Activated T-cell treated with anti-CD3 and anti-CD28 coated beads for 24 hours (primary cell): ENCODE measurements around the gene ITPK1.

Source experiments
- DNase-seq: peaks from one replicate; pipeline ENCODE4 v3.0.0-alpha.2; 2020; ENCODE audit warnings: low read depth

ITPK1 gene

GRCh38 chr14:92934196-92935085 is 181.3 kb downstream of the ITPK1 start:
- no peak for DNase-seq

DNA sequence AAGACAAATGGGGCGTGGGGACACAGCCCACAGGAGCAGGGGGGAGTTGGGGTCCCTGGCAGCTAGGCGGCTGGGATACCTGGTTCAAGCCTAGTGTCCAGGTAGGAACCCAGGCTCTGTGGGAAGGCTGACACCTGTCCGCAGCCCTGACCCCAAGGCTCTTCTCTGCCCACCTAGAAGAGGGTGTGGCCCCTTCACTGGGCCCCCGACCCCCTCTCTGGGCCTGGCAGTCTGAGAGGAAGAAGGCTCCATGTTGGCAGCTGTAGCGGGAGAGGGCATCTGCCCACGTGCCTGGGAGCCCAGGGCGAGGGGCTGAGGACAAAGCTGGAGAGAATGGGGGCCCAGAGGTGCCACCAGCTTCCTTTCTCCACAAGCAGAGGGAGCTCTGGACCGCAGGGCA is 182.2 kb downstream of the ITPK1 start:
- no peak for DNase-seq

- no peak for DNase-seq
Observed at GRCh38 chr14:92932448-92933395, 183.0 kb downstream of the ITPK1 start.

DNA sequence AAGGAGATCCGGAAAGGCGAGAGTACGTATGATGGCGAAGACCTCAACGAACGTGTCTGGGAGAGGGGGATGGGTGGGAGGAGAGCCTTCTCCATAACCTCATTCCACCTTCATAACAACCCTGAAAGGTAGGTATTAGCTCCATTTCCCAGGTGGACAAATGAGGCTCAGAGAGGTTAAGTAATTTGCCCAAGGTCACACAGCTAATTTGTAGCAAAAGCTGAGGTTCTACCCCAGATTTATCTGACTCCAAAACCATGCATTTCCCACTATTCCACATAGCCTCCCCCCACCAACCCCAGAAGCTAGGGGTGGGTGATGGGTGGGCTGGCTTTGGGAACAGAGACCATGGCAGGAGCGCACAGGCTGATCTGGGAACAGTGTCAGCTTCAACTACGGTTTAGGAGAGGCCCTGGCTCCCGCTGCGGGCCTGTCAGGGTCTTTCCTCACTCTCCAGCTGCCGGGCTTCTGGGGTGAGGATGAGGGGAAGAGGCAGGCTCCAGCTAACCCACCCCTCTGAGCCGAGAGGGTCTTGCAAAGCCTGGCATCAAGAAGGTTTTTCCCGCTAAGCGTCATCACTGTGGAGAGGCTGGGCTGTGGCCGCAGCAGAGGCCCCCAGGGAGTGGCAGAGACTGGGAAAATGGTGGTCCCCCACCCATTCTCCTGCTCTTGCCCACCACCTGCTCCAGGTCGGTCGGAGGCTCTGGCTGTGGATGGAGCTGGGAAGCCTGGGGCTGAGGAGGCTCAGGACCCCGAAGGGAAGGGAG is 183.9 kb downstream of the ITPK1 start:
- DNase-seq: no peak

GRCh38 chr14:92930737-92931602 is 184.8 kb downstream of the ITPK1 start:
- no peak for DNase-seq

DNA sequence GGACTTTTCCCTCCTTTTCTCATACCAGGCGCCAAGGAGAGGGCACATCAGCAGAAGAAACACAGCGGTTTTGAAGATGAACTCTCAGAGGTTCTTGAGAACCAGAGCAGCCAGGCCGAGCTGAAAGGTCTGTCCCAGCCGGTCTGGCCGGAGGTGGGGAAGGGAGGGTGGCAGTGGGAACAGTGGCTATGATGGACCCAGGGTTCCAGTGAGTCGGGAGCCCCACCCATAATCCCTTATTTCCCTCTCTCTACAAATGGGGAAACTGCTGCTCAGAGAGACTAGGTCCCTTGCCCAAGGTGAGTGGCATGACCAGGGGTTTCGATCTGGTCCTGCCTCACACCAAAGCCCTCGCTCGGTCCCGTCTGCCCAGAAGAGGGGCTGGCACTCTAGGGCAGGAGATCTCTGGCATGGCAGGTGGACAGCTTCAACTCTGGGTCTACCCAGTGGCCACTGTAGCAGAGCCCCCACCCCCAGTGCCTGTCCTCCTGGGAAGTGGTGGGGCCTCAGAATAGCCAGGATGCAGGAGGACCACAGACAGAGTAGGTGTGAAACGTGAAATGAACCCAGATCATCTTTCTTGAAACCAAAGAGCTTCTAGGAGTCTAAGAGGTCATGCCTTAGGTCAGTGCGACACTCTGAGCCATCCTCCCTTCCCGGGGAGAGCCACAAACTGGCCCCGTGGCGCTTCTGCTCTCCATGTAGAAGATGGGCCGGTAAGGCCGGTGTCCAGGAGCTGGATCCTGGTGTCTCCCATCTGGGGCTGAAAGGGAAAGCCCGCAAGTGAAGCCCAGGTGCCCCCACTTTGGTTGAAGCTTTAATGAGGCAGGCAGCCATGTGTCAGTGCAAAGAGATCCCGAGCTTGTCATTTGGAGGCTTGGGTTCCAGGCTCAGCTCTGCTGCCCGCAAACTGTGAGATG is 185.8 kb downstream of the ITPK1 start:
- no peak for DNase-seq

DNA sequence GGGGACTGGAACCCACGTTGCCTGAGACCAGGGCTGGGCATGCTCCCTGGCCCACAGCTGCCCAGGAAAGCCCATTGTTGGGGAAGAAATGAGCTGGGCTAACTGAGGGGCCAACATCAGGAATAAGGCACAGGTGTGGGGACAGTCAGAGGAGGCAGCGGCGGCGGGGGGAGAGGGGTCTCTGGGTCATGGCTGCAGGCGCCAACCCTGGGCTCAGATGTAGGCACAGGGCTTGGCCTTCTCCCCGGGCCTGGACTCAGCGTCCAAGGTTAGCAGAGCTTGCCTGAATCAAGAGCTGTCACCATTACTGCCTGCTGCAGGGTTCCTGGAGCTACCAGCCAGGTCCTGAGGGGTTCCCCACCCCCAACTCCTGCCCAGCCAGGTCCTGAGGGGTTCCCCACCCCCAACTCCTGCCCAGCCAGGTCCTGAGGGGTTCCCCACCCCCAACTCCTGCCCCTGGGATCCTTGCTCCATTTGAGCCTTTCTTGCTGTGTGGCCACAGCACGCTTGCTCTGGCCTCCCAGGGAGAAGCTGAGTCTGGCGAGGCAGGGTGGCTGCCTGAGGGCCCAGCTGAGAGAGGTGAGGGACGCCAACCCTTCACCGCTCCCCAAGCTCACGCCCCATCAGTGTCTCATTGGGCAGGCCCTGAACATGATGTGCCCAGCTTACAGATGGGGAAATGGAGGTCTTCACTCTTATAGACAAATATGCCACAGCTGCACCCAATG is 186.6 kb downstream of the ITPK1 start:
- no peak for DNase-seq

DNA sequence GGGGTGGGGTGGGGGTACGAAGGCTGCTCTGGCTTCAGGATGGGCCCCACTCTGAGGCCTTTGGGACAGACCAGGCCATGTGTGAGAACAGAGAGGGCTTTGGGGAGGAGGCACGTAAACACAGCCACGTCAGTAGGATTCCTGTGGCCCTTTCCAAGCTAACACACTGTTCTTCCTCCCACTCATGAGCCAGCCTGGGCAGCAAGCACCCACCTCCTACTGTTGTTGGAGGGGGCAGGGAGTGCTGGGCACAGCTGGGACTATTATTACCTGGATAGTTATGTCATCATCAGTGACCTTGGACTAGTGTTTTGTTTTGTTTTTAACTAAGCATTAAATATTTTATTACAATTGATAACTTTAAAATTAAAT is 187.5 kb downstream of the ITPK1 start:
- no peak for DNase-seq

DNA sequence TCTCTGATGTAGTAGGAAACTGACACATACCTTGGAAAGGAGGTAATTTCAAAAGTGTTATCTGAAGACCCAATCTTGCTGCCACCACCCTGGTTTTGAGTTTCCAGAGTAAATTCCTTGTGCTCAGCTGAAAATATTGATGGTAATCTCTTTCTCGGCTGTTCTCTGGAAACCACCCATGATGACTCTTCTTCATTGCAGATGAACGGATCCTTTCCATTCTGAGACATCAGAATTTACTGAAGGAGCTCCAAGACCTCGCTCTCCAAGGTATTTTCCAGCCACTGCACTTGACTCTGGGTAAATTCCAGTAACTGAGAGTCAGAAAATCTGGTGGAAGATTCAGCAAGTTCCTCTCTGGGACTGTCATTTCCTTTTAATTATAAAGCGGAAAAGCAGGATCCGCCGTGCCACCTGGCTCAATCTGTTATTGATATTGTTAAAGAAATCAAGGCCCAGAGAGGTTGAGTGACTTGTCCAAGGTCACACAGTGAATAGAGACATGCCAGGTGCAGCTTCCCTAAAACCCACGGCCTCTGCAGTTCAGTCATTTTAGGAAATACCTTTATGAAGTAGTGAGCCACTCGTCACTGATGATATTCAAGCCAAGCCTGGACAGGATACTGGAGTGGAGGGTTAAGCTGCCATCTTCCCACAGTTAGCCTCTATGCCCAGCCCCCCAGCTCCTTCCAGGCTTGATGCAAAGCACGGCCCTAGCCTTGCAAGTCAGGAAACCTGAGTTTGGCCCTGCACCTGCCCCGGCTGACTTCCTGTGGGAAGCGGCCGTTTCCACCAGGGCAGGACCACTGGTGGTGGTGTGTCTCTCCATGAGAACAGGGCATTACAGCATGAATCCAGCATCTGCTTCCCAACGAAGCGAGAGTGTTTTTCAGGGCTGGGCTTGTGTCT is 188.1 kb downstream of the ITPK1 start:
- no peak for DNase-seq

GRCh38 chr14:92926931-92927330 is 188.8 kb downstream of the ITPK1 start:
- no peak for DNase-seq

GRCh38 chr14:92926180-92926845 is 189.4 kb downstream of the ITPK1 start:
- DNase-seq: no peak

DNA sequence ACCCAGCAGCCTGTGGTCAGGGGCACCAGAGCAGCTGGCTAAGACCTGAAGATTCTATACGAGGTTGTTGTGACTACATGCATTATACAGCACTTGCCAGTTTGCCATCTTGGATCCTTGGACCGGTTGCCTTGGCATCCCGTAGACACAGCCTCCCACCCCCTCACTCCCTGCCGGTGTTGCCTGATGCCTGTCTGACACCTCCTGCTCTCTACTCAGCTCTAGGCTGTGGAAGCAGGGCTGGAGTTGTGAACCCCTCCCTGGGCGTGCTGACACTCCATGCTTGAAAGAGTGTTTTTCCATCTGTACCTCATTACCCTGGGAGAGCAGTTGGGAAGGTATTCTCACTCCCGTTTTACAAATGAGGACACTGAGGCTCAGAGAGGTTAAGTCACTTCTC is 190.3 kb downstream of the ITPK1 start:
- no peak for DNase-seq

DNA sequence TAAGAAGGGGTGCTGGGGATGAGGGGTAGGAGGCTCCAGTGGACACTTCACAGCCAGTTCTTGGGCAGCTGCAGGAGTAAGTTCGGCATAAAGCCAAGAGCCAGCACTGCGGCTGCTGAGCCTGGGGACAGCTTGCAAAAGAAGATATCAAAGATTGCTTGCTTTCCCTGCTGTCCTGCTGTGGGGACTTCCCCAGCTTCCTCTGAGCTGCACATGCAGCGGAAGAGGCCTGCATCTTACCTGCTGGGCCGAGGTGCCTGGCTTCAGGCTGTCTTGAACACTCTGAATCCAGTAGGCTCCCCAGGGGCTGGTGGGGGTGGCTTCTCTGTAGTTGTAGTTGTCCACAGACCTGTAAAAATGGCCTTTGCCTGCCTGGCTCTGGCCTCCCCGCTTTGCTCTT is 191.5 kb downstream of the ITPK1 start:
- no peak for DNase-seq

- DNase-seq: no peak
Observed at GRCh38 chr14:92923744-92924103, 192.0 kb downstream of the ITPK1 start.

GRCh38 chr14:92922883-92923743 is 192.6 kb downstream of the ITPK1 start, which contains the start of gene CHGA:
Gene CHGA (plus strand): TSS chr14:92923150. CDS start chr14:92923360, 210 bp downstream.
- peak; percentile 29 for DNase-seq

DNA sequence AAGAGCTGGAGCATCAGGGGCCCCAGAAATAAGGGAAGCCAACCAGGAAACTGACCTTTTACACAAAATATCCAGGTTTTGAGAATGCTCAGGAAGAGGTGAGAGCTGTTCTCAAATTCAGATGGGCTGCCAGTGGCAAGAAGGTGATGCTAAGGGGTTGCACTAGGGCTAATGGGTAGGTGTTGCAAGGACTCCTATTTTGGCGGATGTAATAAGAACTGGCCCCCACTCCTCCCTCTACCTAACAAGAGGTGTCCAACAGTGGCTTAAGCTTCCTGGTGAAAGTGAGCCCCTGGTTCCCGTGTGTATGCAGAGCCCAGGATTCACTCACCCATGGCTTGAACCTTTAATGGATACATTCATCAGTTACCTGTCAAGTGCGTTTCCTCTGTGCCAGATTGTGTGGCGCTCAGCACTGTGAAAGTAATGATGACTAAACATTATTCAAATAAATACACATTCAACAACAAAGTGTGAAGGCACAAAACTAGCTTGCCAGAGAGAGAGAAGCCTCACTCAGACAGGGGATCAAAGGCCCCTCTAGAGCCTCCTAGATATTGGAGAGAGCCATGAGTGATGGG is 193.5 kb downstream of the ITPK1 start:
- DNase-seq: no peak
